ENCODE results near the gene MEST.

- TF ChIP-seq CTCF (IDR thresholded peaks at IDR 0.05; ENCODE audit: low read depth, low read length) (no peak), EZH2phosphoT487 (IDR thresholded peaks at IDR 0.05; ENCODE audit: low read depth) (no peak)
Observed at GRCh38 chr7:130473876-130474275, 18.0 kb upstream of the MEST start.

Measured in OCI-LY3 (cell line).